Fibroblast of skin of right quadriceps (primary cell): ENCODE measurements around the gene TUBG1.
"Not testable (repeated sequence)": the region's sequence is repeated elsewhere in the genome, so short reads cannot be mapped to it uniquely, and the experiment has no call there.

Experiments used
- DNase-seq: peaks from one replicate; pipeline ENCODE4 v3.0.0-alpha.2; 2013

Gene TUBG1

DNA sequence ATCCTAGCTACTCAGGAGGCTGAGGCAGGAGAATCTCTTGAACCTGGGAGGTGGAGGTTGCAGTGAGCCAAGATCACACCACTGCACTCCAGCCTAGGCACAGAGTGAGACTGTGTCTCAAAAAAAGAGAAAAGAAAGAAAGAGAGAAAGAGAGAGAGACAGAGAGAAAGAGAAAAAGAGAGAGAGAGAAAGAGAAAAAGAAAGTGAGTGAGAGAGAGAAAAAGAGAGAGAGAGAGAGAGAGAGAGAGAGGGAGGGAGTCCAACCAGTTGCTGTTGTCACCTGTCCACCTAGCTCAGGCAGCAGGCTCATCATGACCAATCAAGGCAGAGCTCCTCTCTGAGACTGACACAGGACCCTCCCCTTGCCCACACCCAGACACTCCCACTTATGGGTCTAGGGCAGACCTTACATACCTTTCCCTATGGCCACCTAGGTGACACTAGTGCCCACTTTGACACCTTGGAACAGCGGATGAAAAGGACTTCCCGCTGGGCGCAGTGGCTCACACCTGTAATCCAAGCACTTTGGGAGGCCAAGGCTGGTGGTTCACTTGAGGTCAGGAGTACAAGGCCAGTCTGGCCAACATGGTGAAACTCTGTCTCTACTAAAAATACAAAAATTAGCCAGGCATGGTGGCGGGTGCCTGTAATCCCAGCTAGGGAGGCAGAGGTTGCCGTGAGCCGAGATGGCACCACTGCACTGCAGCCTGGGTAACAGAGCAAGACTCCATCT lies 17.7 kb downstream of the TUBG1 start:
- DNase-seq, result not testable (repeated sequence)

DNA sequence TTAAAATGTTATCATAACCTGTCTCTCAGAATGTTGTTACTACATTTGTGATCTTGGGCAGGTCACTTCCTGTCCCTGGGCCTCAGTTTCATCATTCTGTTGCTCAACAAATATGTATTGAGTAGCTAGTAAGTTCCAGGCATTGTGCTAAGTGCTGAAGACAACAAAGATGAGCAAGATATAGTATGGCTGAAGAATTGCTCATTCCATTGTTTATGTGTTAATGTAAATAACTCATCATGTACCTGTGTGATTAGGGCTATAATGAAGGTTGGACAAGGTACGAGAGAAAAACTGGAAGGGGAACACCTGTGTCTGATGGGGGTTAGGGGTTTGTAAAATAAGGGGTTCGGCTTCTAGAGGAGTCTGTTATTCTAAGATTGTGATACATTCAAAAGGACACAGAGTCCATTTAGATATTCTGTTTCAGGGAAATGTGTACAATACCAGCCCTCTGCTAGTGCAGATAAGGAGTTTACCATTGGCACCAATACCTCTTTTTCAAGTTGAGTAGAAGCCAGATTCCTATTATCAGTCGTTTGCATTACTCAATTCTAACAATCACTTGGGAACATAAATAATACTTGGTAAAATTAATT lies 20.0 kb downstream of the TUBG1 start:
- DNase-seq, result no peak

DNA sequence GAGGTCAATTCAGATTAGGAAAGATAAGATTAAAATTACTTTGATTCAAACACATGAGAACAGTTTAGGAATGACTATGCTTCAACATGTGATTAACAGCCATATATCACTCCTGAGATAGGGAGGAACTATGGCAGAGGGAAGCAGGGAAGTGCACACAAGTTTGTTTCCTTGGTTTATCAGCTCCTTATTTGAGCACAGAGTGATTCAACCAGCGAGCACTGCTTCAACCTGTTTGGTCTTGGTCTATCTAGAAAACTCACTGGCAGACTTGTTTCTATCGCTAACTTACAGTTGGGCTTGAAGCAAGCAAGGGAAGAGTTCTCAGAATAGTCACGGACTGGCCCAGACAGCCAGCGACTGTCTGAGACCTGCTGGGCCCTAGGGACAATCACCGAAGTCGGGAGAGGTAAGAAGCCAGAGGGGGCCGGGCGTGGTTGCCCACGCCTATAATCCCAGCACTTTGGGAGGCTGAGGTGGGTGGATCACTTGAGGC lies 23.5 kb downstream of the TUBG1 start:
- DNase-seq, result no peak

DNA sequence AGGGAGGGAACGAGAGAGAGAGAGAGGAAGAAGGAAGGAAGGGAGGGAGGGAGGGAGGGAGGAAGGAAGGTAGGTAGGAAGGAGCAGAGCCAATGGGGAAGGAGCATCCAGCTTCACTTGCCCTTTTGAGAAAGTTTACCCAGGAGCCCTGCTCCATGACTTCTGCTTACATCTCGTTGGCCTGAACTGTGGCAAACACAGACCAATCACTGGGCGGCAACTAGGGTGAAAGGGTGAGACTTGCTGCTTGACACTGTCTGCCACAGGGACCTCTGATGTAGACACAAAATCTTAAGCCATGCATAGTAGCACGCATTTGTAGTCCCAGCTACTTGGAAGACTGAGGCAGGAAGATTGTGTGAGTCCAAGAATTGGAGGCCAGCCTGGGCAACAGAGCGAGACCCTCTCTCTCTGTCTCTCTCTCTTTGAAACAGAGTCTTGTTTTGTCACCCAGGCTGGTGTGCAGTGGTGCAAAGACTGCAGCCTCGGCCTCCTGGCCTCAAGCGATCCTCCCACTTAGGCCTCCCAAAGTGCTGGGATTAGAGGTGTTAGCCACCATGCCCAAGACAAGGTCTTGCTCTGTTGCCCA lies 30.1 kb downstream of the TUBG1 start:
- DNase-seq, result no peak

GRCh38 chr17:42640121-42640520 lies 30.6 kb downstream of the TUBG1 start:
- no peak for DNase-seq

GRCh38 chr17:42642336-42642735 lies 32.9 kb downstream of the TUBG1 start:
- no peak for DNase-seq

- DNase-seq, result no peak
Observed at GRCh38 chr17:42647778-42648177, 38.3 kb downstream of the TUBG1 start.

GRCh38 chr17:42651392-42651791 lies 41.9 kb downstream of the TUBG1 start:
- DNase-seq, result no peak

DNA sequence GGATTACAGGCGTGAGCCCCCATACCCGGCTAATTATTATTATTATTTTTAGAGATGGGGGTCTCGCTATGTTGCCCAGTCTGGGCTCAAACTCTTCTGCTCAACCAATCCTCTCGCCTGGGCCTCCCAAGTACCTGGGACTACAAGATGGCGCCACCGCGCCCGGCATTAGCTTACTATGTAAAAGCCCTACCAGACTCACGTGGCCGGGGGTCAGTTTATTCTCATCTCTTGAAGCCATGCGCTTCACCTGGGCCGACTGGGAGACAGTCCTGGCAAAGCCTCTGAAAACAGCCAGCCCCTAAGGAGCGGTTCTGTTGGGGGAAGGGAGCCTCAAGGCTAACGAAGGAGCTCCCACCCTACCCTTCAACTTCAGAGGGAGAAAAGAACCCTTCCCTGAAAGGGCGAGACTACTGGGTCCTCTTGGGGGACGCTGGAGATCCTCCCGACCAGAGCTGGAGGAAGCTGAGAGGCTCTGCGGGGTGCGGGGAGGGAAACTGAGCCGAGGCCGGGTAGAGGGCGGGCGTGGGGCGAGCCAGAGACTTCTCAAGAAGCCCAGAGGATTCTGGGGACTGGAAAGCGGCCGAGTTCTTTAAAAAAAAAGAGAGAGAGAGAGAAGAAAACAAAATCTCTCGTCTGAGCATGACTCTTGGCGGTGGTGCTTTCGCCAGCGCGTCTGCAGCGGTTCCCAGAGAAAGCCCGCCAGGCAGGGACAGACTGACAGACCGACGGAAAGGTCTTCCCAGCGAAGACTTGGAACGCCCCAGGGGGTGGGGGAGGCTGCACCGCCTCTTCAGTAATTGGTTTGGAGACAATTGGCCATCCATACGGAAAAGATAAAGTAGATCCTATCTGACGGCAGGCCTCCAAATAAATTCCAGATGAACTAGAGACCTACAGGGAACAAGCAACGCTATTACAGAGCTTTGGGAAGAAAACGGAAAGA lies 44.0 kb downstream of the TUBG1 start:
- DNase-seq, result peak; percentile 84

GRCh38 chr17:42655528-42655927 lies 46.0 kb downstream of the TUBG1 start:
- DNase-seq, result peak; percentile 83

DNA sequence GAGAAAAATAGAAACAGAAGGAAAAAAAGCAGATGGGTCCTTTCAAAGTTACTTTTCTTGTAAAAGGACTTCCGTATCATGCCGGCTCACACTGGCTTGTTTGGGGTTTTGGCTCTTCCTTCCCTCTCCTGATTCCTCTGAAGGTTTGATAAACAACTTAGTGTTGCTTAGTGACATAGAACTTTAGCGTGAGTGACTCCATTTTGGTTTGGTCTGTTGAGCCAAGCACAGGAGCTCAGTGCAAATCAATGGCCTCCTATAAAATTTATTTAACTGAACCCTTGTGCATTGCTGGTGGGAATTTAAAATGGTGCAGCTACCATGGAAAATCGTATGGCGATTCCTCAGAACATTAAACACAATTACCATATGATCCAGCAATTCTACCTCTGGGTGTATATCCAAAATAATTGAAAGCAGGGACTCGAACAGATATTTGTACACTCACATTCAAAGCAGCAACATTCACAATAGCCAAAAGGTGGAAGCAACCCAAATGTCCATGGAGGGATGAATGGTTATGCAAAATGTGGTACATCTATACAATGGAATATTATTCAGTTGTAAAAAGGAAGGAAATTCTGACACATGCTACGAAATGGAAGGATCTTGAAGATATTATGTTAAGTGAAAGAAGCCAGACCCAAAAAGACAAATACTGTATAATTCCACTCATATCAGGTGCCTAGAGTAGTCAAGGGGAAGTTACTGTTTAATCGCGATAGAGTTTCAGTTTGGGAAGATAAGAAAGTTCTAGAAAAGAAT lies 48.5 kb downstream of the TUBG1 start:
- DNase-seq, result no peak

- peak; percentile 90 for DNase-seq
Observed at GRCh38 chr17:42659079-42659931, 49.8 kb downstream of the TUBG1 start, which contains the start of gene TUBG2. Gene TUBG2, plus strand, starts transcription at chr17:42659284. Its CDS starts 220 bp downstream, at chr17:42659504.

GRCh38 chr17:42659932-42660274 lies 50.4 kb downstream of the TUBG1 start:
- DNase-seq, result not testable (repeated sequence)

GRCh38 chr17:42660692-42661345 lies 51.3 kb downstream of the TUBG1 start:
- DNase-seq, result peak; percentile 82
